H1 (cell line): ENCODE measurements around the gene SLC25A5. TPM values are rescaled to one million over a fixed set of nuclear protein-coding genes. Genes with fewer than 3 reads are reported as not detected.

ENCODE experiments used
- CTCF ChIA-PET: fragments of 300-600 bp; sonication (Branson Sonifier 250); formaldehyde crosslinking; loops from one replicate; lab custom pipeline; 2021; ENCODE audit not compliant: partially characterized antibody; lab: Charles Lee
- POLR2A ChIA-PET: fragments of 300-600 bp; sonication (Branson Sonifier 250); formaldehyde crosslinking; loops from one replicate; lab custom pipeline; 2021; ENCODE audit warnings: inconsistent platforms; ENCODE audit not compliant: partially characterized antibody; lab: Charles Lee
- DNase-seq, 2 experiments: peaks; one replicate each; pipeline versions ENCODE4 v3.0.0 to v3.0.0-alpha.2; 2010 to 2022; ENCODE audit warnings: low spot score in 2 of 2, low read depth in 1 of 2, mixed read lengths in 1 of 2
- FAIRE-seq: peaks from 2 replicates; lab custom pipeline; 2011; peaks lifted over from hg19 to GRCh38; lab: Jason Lieb, UNC
- H2AFZ ChIP-seq: 2 replicates; pipeline ENCODE4 v1.8.1; 2012; ENCODE audit warnings: low read length, inconsistent platforms
- H2AK5ac ChIP-seq: 2 replicates; pipeline ENCODE4 v1.6.1; 2013; ENCODE audit warnings: low read depth, low read length
- H2BK120ac ChIP-seq: replicated peaks from 2 replicates; pipeline ENCODE3; 2013; ENCODE audit warnings: low read depth, low read length, inconsistent platforms
- H2BK12ac ChIP-seq: 2 replicates; pipeline ENCODE4 v1.6.1; 2013; ENCODE audit warnings: low read depth, low read length
- H2BK15ac ChIP-seq: 2 replicates; pipeline ENCODE4 v1.6.1; 2013; ENCODE audit warnings: low read length
- H2BK20ac ChIP-seq: 2 replicates; pipeline ENCODE4 v1.6.1; 2013; ENCODE audit warnings: low read length
- H2BK5ac ChIP-seq: 2 replicates; pipeline ENCODE4 v1.6.1; 2013; ENCODE audit warnings: low read depth, low read length
- H3K14ac ChIP-seq: 2 replicates; pipeline ENCODE4 v1.6.1; 2013; ENCODE audit warnings: inconsistent platforms; ENCODE audit not compliant: insufficient read length
- H3K18ac ChIP-seq: 2 replicates; pipeline ENCODE4 v1.6.1; 2013; ENCODE audit warnings: low read length; ENCODE audit errors: extremely low read depth
- H3K23ac ChIP-seq: 2 replicates; pipeline ENCODE4 v1.6.1; 2013; ENCODE audit warnings: inconsistent platforms; ENCODE audit not compliant: insufficient read length
- H3K23me2 ChIP-seq: 2 replicates; pipeline ENCODE4 v1.6.1; 2013; ENCODE audit warnings: low read depth, low read length
- H3K27ac ChIP-seq: 2 replicates; pipeline ENCODE4 v1.6.1; 2011; ENCODE audit warnings: low read depth, low read length, inconsistent platforms
- H3K27me3 ChIP-seq, 4 experiments: replicated peaks in 1 of 4; 1 replicate in 1 of 4; 2 replicates in 3 of 4; pipeline versions ENCODE4 v1.6.1 to v1.8.1; 2011 to 2013; ENCODE audit warnings: low read length in 3 of 4, mild to moderate bottlenecking in 3 of 4, inconsistent platforms in 2 of 4, mixed read lengths in 2 of 4, moderate library complexity in 1 of 4; ENCODE audit not compliant: control insufficient read depth in 3 of 4, insufficient read depth in 3 of 4; ENCODE audit errors: extremely low read depth in 1 of 4
- H3K36me3 ChIP-seq, 4 experiments: 2 replicates each; pipeline versions ENCODE4 v1.6.1 to v1.8.1; 2011 to 2013; ENCODE audit warnings: mild to moderate bottlenecking in 4 of 4, low read length in 3 of 4, moderate library complexity in 2 of 4, control low read depth in 1 of 4, inconsistent platforms in 1 of 4; ENCODE audit not compliant: insufficient read depth in 4 of 4, control insufficient read depth in 2 of 4
- H3K4ac ChIP-seq: replicated peaks from 2 replicates; pipeline ENCODE3; 2013; ENCODE audit warnings: low read length, low read depth, mixed read lengths, inconsistent platforms; ENCODE audit not compliant: insufficient read length
- H3K4me1 ChIP-seq, 4 experiments: replicated peaks in 1 of 4; 1 replicate in 1 of 4; 2 replicates in 3 of 4; pipeline versions ENCODE4 v1.6.1 to v1.8.1; 2011 to 2013; ENCODE audit warnings: low read length in 3 of 4, inconsistent platforms in 2 of 4, mixed read lengths in 1 of 4; ENCODE audit not compliant: insufficient read depth in 4 of 4, control insufficient read depth in 3 of 4
- H3K4me2 ChIP-seq, 2 experiments: 2 replicates each; pipeline versions ENCODE4 v1.6.1 to v1.8.1; 2011 to 2013; ENCODE audit warnings: low read depth in 2 of 2, low read length in 2 of 2, control low read depth in 1 of 2, inconsistent platforms in 1 of 2, mild to moderate bottlenecking in 1 of 2; ENCODE audit not compliant: insufficient read depth in 1 of 2
- H3K4me3 ChIP-seq, 4 experiments: fragments of 200-600, 300-600 bp in 1 of 4; sonication (generic), shearing (Covaris generic), sonication (Bioruptor Twin) in 1 of 4; 2 replicates each; pipeline versions ENCODE4 v1.5.1 to v1.8.1; 2011 to 2016; ENCODE audit warnings: low read length in 4 of 4, low read depth in 3 of 4, control low read depth in 2 of 4, inconsistent platforms in 2 of 4, mild to moderate bottlenecking in 2 of 4, mixed read lengths in 1 of 4, moderate library complexity in 1 of 4; ENCODE audit not compliant: insufficient read depth in 2 of 4; ENCODE audit errors: extremely low read depth in 1 of 4
- H3K56ac ChIP-seq: replicated peaks from 2 replicates; pipeline ENCODE3; 2013; ENCODE audit warnings: low read depth, mild to moderate bottlenecking, mixed read lengths, low read length, inconsistent platforms; ENCODE audit not compliant: insufficient read length
- H3K79me1 ChIP-seq: 2 replicates; pipeline ENCODE4 v1.6.1; 2013; ENCODE audit warnings: low read depth, low read length, control low read depth
- H3K79me2 ChIP-seq, 2 experiments: 2 replicates each; pipeline versions ENCODE4 v1.6.1 to v1.8.1; 2012 to 2013; ENCODE audit warnings: low read length in 2 of 2, mild to moderate bottlenecking in 2 of 2, inconsistent platforms in 1 of 2; ENCODE audit not compliant: insufficient read depth in 2 of 2, control insufficient read depth in 1 of 2
- H3K9ac ChIP-seq, 4 experiments: replicated peaks in 1 of 4; 1 replicate in 1 of 4; 2 replicates in 3 of 4; pipeline versions ENCODE4 v1.6.1 to v1.8.1; 2011 to 2013; ENCODE audit warnings: low read depth in 3 of 4, low read length in 3 of 4, control low read depth in 2 of 4, mild to moderate bottlenecking in 2 of 4, moderate library complexity in 2 of 4, inconsistent platforms in 1 of 4; ENCODE audit errors: extremely low read depth in 1 of 4
- H3K9me3 ChIP-seq, 2 experiments: 2 replicates each; pipeline versions ENCODE4 v1.6.1 to v1.8.1; 2012 to 2013; ENCODE audit warnings: mild to moderate bottlenecking in 2 of 2, moderate library complexity in 2 of 2, control low read depth in 1 of 2, inconsistent platforms in 1 of 2, low read depth in 1 of 2, low read length in 1 of 2, mixed read lengths in 1 of 2; ENCODE audit not compliant: insufficient read depth in 2 of 2
- H4K20me1 ChIP-seq, 2 experiments: replicated peaks in 1 of 2; 2 replicates each; pipeline versions ENCODE3 to v1.8.1; 2011 to 2013; ENCODE audit warnings: inconsistent platforms in 2 of 2, low read length in 2 of 2, mild to moderate bottlenecking in 1 of 2; ENCODE audit not compliant: insufficient read depth in 2 of 2, control insufficient read depth in 1 of 2
- H4K5ac ChIP-seq: 2 replicates; pipeline ENCODE4 v1.6.1; 2013; ENCODE audit warnings: low read length, low read depth, mixed read lengths, inconsistent platforms; ENCODE audit not compliant: insufficient read length
- H4K8ac ChIP-seq: 2 replicates; pipeline ENCODE4 v1.8.0; 2013; ENCODE audit warnings: mild to moderate bottlenecking, moderate library complexity, low read length, inconsistent platforms; ENCODE audit not compliant: insufficient read depth; ENCODE audit errors: extremely low read depth
- H4K91ac ChIP-seq: replicated peaks from 2 replicates; pipeline ENCODE3; 2013; ENCODE audit warnings: low read length, mixed read lengths, inconsistent platforms; ENCODE audit not compliant: insufficient read length
- CTBP2 ChIP-seq: IDR thresholded peaks from 2 replicates; pipeline ENCODE4 v1.7.0; 2011; ENCODE audit warnings: borderline replicate concordance, mild to moderate bottlenecking, moderate library complexity, mixed read lengths, low read length; ENCODE audit not compliant: insufficient read depth, insufficient read length
- KDM1A ChIP-seq: fragments of 200-600, 300-600 bp; sonication (generic); IDR thresholded peaks from 2 replicates; pipeline ENCODE4 v1.7.1; 2016; ENCODE audit warnings: mild to moderate bottlenecking, low read length, borderline replicate concordance
- KDM4A ChIP-seq: IDR thresholded peaks from one replicate; pipeline ENCODE4 v1.7.1; 2012; ENCODE audit warnings: low read depth, mild to moderate bottlenecking, moderate library complexity, low read length, inconsistent platforms; ENCODE audit not compliant: severe bottlenecking
- PHF8 ChIP-seq: fragments of 200-600 bp; sonication (generic); conservative IDR thresholded peaks from 2 replicates; pipeline ENCODE4 v1.7.1; 2012; ENCODE audit warnings: low read depth, mild to moderate bottlenecking, inconsistent platforms, low read length, moderate library complexity
- POLR2A ChIP-seq, 2 experiments: IDR thresholded peaks; 1 replicate in 1 of 2; 2 replicates in 1 of 2; pipeline ENCODE4 v1.6.1; 2011; ENCODE audit warnings: low read depth in 2 of 2, low read length in 2 of 2, mild to moderate bottlenecking in 2 of 2; ENCODE audit errors: control extremely low read depth in 1 of 2
- POLR2AphosphoS5 ChIP-seq: IDR thresholded peaks from 2 replicates; pipeline ENCODE4 v1.6.1; 2011; ENCODE audit warnings: low read depth, low read length
- SUZ12 ChIP-seq: fragments of 200-600 bp; sonication (generic); IDR thresholded peaks from 2 replicates; pipeline ENCODE4 v1.6.1; 2012; ENCODE audit warnings: mild to moderate bottlenecking, inconsistent platforms, low read length, moderate library complexity, mixed read lengths
- WGBS, 2 experiments: shearing (Covaris generic) in 1 of 2; methylation state at CpG; one replicate each; pipeline versions ENCODE4 v1.1.6 to v1.1.7; 2013 to 2015; ENCODE audit warnings: low lambda C conversion rate in 2 of 2, mixed read lengths in 2 of 2, inconsistent platforms in 1 of 2, low coverage in 1 of 2, missing lambda C conversion rate in 1 of 2; ENCODE audit not compliant: insufficient replicate concordance in 2 of 2, insufficient coverage in 1 of 2, insufficient read length in 1 of 2; ENCODE audit errors: extremely low coverage in 1 of 2, missing lambda C conversion rate in 1 of 2; 5-methylcytosine and 5-hydroxymethylcytosine counted together
- polyA plus RNA-seq, 7 experiments: library from polyadenylated mRNA; depleted of rRNA in 3 of 7; stranded (reverse) in 5 of 7; unstranded in 2 of 7; fragments of >200 nt in 5 of 7; fragments of 200-250 nt in 2 of 7; gene quantifications; 1 replicate in 5 of 7; 2 replicates in 1 of 7; 4 replicates in 1 of 7; pipeline versions ENCODE4 v1.2.1 to v1.2.3, GENCODE V29; 2011 to 2013; ENCODE audit warnings: missing spikeins in 2 of 7, mixed read lengths in 2 of 7
- total RNA-seq: library from RNA; stranded (reverse); fragmentation: NEBNext Ultra II Directional; extraction: Animal tissue kit (Norgen Biotek cat#: 25700); gene quantifications from 2 replicates; pipeline ENCODE4 v1.2.1, GENCODE V29; 2021
- TF ChIP-seq, protein P1 (sequence below), 3 experiments: IDR thresholded peaks; 1 replicate in 2 of 3; 2 replicates in 1 of 3; pipeline versions ENCODE4 v1.5.1 to v1.6.1; 2011; ENCODE audit warnings: low read length in 3 of 3, mild to moderate bottlenecking in 3 of 3, inconsistent platforms in 2 of 3, low read depth in 1 of 3, moderate library complexity in 1 of 3; ENCODE audit not compliant: insufficient read depth in 1 of 3; ENCODE audit errors: control extremely low read depth in 1 of 3

SLC25A5 gene
- total and polyA plus RNA-seq, 2 of the 8 experiments (the other 6 are each of a cell fraction or from before 2014, with no cell fraction given), result 512 to 727 TPM

DNA sequence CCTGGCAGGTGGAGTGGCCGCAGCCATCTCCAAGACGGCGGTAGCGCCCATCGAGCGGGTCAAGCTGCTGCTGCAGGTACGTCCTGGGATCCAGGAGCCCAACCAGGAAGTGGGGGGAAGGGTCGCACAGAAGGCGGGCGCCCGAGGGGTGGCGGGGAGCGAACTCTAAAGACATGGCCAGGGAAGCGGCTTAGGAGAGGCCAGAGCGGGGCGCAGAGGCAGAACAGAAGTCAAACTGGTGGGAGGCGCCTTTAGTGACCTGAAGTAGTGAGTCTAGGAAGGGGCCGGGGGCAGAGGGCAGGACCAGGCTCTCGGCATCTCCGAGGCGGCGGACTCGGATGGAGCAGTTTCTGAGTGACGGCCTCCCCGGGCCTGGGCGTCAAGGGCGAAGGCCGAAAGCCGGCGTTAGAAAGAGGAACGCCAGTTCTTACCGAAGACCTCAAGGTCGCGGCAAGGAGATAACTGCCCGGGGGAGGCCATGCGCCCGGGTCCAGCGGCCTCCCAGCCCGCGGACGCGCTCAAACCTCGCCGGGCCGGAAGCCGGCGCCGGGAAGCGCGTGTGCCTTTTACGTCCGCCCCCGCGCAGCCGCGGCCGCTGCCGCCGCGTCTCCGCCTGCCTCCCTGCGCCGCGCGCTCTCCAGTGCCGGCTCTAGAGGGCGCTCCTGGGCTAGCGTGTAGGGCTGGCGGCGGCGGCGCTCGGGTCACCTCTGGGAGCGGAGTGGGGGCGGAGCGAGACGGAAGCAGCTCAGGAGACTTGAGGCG, 488 bp downstream of the SLC25A5 start:
- Histone ChIP-seq H3K14ac (no peak overlapping the region), H2BK20ac (no peak overlapping the region), H3K27me3 (no peaks in the 10 kb centered on the region), H2AFZ (no peak overlapping the region), H3K18ac (peak overlapping the region; percentile 87), H3K9me3 (no peaks in the 10 kb centered on the region), H3K27ac (peak overlapping the region; percentile 70), H3K56ac (peak overlapping the region; percentile 1), H2BK5ac (peak overlapping the region; percentile 87; the same call in 1 of the 2 replicates), H2BK120ac (no peak overlapping the region), H2BK12ac (no peak overlapping the region), H4K8ac (peak overlapping the region; percentile 68; the same call in 1 of the 2 replicates), H3K4me1 (peaks cover 0 to 12% (median 0%) of the 10 kb centered on the region in 4 experiments; a peak in 2 of 7 replicates), H4K20me1 (peaks cover 2 to 7% of the 10 kb centered on the region in 2 experiments), H2AK5ac (no peak overlapping the region), H3K4me3 (peak overlapping the region; percentile 79 to 99 (median 90)), H3K4ac (peak overlapping the region; percentile 38), H3K23me2 (no peaks in the 10 kb centered on the region; the same call in 1 of the 2 replicates), H3K79me1 (no peaks in the 10 kb centered on the region), H2BK15ac (no peak overlapping the region), H4K91ac (no peak overlapping the region), H4K5ac (peak overlapping the region; percentile 86), H3K36me3 (peaks cover 0 to 19% (median 12%) of the 10 kb centered on the region in 4 experiments; a peak in 6 of 8 replicates), H3K4me2 (peak overlapping the region; percentile 71 to 88), H3K9ac (peak overlapping the region; percentile 72 to 87 (median 82)), H3K23ac (no peak overlapping the region), H3K79me2 (peaks cover 0 to 6% of the 10 kb centered on the region in 2 experiments; a peak in 2 of 4 replicates)
- no peak for FAIRE-seq
- ChIA-PET POLR2A (interaction anchor here (0.6 to 1.5 kb wide), 9 partner anchors 9 to 289 kb away, joined by 3 to 7 read pairs (median 4); partner anchors contain the start of genes PGRMC1 and SOWAHD), CTCF (interaction anchor here (0.6 to 4.4 kb wide), 9 partner anchors 10 to 121 kb away, joined by 3 to 28 read pairs (median 3); partner anchors contain the start of gene UBE2A)
- peak; percentile 23 to 86 for DNase-seq
- 0% methylated on average over 7 of the region's 78 CpGs; no CpG with 5 or more reads in 1 of the 2 experiments for WGBS, 2 experiments
- peak; percentile 36 for TF ChIP-seq KDM4A
- TF ChIP-seq POLR2AphosphoS5, result peak; percentile 13; the same call in 1 of the 2 replicates
- peak in 1 of 2 experiments; percentile 51; a peak in 1 of 3 replicates for TF ChIP-seq POLR2A (IDR thresholded peaks at IDR 0.05; ENCODE audit: control extremely low read depth in 1 of 2, low read depth in 2 of 2, low read length in 2 of 2)
- TF ChIP-seq PHF8, result peak; percentile 76
- TF ChIP-seq KDM1A, result no peak
- no peak for TF ChIP-seq SUZ12
- TF ChIP-seq CTBP2, result no peak
- TF ChIP-seq, protein P1, sequence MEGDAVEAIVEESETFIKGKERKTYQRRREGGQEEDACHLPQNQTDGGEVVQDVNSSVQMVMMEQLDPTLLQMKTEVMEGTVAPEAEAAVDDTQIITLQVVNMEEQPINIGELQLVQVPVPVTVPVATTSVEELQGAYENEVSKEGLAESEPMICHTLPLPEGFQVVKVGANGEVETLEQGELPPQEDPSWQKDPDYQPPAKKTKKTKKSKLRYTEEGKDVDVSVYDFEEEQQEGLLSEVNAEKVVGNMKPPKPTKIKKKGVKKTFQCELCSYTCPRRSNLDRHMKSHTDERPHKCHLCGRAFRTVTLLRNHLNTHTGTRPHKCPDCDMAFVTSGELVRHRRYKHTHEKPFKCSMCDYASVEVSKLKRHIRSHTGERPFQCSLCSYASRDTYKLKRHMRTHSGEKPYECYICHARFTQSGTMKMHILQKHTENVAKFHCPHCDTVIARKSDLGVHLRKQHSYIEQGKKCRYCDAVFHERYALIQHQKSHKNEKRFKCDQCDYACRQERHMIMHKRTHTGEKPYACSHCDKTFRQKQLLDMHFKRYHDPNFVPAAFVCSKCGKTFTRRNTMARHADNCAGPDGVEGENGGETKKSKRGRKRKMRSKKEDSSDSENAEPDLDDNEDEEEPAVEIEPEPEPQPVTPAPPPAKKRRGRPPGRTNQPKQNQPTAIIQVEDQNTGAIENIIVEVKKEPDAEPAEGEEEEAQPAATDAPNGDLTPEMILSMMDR (IDR thresholded peaks at IDR 0.05; ENCODE audit: control extremely low read depth in 1 of 3, insufficient read depth in 1 of 3, low read depth in 1 of 3, low read length in 3 of 3), result peak; percentile 64 to 76 (median 70)
